Measurements from ENCODE around the gene TMC4. TPM values are rescaled to one million over a fixed set of nuclear protein-coding genes. Genes with fewer than 3 reads are reported as not detected.
"Not testable (repeated sequence)": the region's sequence is repeated elsewhere in the genome, so short reads cannot be mapped to it uniquely, and the experiment has no call there.

The TMC4 gene
- total RNA-seq, 4 donors from 2014 or later, result 0.87 to 1.6 TPM; not detected in 2

GRCh38 chr19:54216869-54217268 lies 43.9 kb upstream of the TMC4 start:
- H3K4me1 ChIP-seq, result no peaks in the 10 kb centered on the region
- no peak for DNase-seq
- ATAC-seq, result no peak
- intact Hi-C loops (cut with DNase I; ENCODE audit: low total_unique reads), result no loop called here
- TF ChIP-seq CTCF (IDR thresholded peaks at IDR 0.05 in 4 of 5, conservative IDR thresholded peaks at IDR 0.05 in 1 of 5) (no peak), POLR2A (IDR thresholded peaks at IDR 0.05) (no peak)
- H3K27me3 ChIP-seq, result no peaks in the 10 kb centered on the region
- H3K27ac ChIP-seq, result no peak overlapping the region
- no peak overlapping the region for H3K4me3 ChIP-seq
- H3K9me3 ChIP-seq, result no peaks in the 10 kb centered on the region
- in situ Hi-C loops (cut with MboI; ENCODE audit: low sequenced_read_pairs in 4 of 4), result no loop called here
- no peaks in the 10 kb centered on the region for H3K36me3 ChIP-seq

GRCh38 chr19:54214734-54215133 lies 41.8 kb upstream of the TMC4 start:
- DNase-seq; intact Hi-C loops (cut with DNase I; ENCODE audit: low total_unique reads); H3K4me1 ChIP-seq; H3K36me3 ChIP-seq; H3K4me3 ChIP-seq; ATAC-seq; H3K9me3 ChIP-seq; H3K27me3 ChIP-seq; in situ Hi-C loops (cut with MboI; ENCODE audit: low sequenced_read_pairs in 4 of 4); H3K27ac ChIP-seq: not testable (repeated sequence)

- in situ Hi-C loops (cut with MboI; ENCODE audit: low sequenced_read_pairs in 4 of 4), result not testable (repeated sequence)
Observed at GRCh38 chr19:54214217-54214616, 41.3 kb upstream of the TMC4 start.

GRCh38 chr19:54211235-54211634 lies 38.3 kb upstream of the TMC4 start:
- peaks cover 0 to 22% of the 10 kb centered on the region in 2 donors for H3K36me3 ChIP-seq
- no peak for ATAC-seq
- intact Hi-C loops (cut with DNase I; ENCODE audit: low total_unique reads) (no loop called here), in situ Hi-C loops (cut with MboI; ENCODE audit: low sequenced_read_pairs in 4 of 4) (no loop called here)
- peaks cover 29 to 41% of the 10 kb centered on the region in 2 donors for H3K4me1 ChIP-seq
- no peak for DNase-seq
- no peak for TF ChIP-seq POLR2A (IDR thresholded peaks at IDR 0.05)
- no peak for TF ChIP-seq CTCF (IDR thresholded peaks at IDR 0.05 in 4 of 5, conservative IDR thresholded peaks at IDR 0.05 in 1 of 5)
- H3K27ac ChIP-seq, result peak overlapping the region in 3 of 4 donors; percentile 74 to 95 (median 95)
- H3K9me3 ChIP-seq, result no peaks in the 10 kb centered on the region
- H3K27me3 ChIP-seq, result no peaks in the 10 kb centered on the region
- H3K4me3 ChIP-seq, result no peak overlapping the region

More at GRCh38 chr19:54214217-54214616, 41.3 kb upstream of the TMC4 start:
- intact Hi-C loops (cut with DNase I; ENCODE audit: low total_unique reads); ATAC-seq; H3K4me3 ChIP-seq; DNase-seq; H3K9me3 ChIP-seq; H3K27me3 ChIP-seq; H3K36me3 ChIP-seq; H3K27ac ChIP-seq: not testable (repeated sequence)
- peaks cover 5 to 13% of the 10 kb centered on the region in 2 donors for H3K4me1 ChIP-seq

- peak; percentile 87 to 89 for ATAC-seq
- Histone ChIP-seq H3K4me1 (peaks cover 38 to 47% of the 10 kb centered on the region in 2 donors), H3K36me3 (peaks cover 0 to 34% of the 10 kb centered on the region in 2 donors), H3K27me3 (no peaks in the 10 kb centered on the region), H3K4me3 (no peak overlapping the region), H3K27ac (peak overlapping the region; percentile 74 to 95 (median 86)), H3K9me3 (no peaks in the 10 kb centered on the region)
- TF ChIP-seq CTCF (IDR thresholded peaks at IDR 0.05 in 4 of 5, conservative IDR thresholded peaks at IDR 0.05 in 1 of 5) (no peak), POLR2A (IDR thresholded peaks at IDR 0.05) (peak; percentile 46 to 50)
- DNase-seq, result peak; percentile 66 to 84
- intact Hi-C loops (cut with DNase I; ENCODE audit: low total_unique reads), result loop anchor here (1.0 to 10.0 kb wide), 2 partner anchors 20 to 1395 kb away; partner anchors contain the start of genes ZNF524 and ZNF865
- in situ Hi-C loops (cut with MboI; ENCODE audit: low sequenced_read_pairs in 4 of 4), result loop anchor here in 1 of 4 donors (10.0 kb wide), 1 partner anchor 245 kb away; no protein-coding TSS in a partner anchor
Observed at GRCh38 chr19:54209811-54210494, 37.0 kb upstream of the TMC4 start.

Data from gastrocnemius medialis (tissue), 4 donors.